ENCODE data around the gene KANSL1. TPM values are rescaled to one million over a fixed set of nuclear protein-coding genes. Genes with fewer than 3 reads are reported as not detected.

KANSL1 gene
- total and polyA plus RNA-seq, 2 experiments from 2014 or later: 49.0 to 206 TPM

DNA sequence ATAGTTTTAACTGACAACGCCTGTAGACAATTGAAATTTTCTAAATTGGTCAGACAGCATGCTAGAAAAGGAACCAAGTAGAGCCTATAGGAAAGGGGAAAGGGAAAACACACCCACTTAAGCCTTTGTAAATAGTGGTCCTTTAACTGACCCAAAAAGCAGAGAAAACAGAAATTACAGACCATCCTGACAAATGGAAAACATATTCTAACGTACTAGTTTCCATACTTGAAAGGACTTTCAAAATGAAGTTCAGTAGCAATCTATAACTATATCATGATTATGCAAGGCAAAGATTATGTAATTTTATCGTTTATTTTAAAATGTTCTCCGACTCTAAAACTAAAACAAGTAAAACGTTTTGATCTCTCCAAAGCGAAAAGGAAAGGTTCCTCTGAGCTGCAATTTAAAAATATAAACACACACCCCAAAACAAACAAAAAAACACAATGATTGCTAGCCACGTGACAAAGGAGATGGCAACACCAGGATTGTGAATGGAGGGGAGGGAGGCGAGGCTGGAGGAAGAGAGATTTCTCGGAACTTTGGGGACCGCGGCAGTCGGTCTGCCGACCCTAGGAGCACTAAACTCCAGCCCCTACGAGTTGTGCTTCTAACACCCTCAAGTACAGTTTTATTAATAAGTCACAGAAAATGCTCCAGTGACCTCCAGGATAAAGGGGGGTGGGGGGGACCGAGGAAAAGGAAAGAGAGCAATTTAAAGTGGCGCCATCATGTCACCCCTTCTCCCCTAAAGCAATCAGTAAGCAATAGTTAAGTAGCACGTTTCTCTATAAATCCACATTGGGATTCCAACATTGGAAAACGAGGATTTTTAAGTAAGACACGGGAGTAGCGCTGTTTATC lies 1.7 kb downstream of the KANSL1 start:
- no peaks in the 10 kb centered on the region for H3K36me3 ChIP-seq (ENCODE audit: insufficient read depth)
- ATAC-seq: peak; percentile 6
- peak overlapping the region; percentile 99 for H3K27ac ChIP-seq (ENCODE audit: low read depth)
- no peak overlapping the region for H2AFZ ChIP-seq
- peak; percentile 91 for DNase-seq (ENCODE audit: low spot score)
- no peaks in the 10 kb centered on the region for H3K9me3 Mint-ChIP-seq
- H3F3A ChIP-seq (replicated peaks; ENCODE audit: low read depth): 0 out of 2 replicates have a peak, but pooled peaks cover 10% of the 10 kb centered on the region
- H3K4me1 Mint-ChIP-seq: peaks cover 49% of the 10 kb centered on the region
- H3K27me3 Mint-ChIP-seq (ENCODE audit: insufficient read depth, low read depth, poor library complexity): peaks cover 16% of the 10 kb centered on the region
- TF ChIP-seq EZH2 (IDR thresholded peaks at IDR 0.05; ENCODE audit: low read depth, unreplicated experiment): no peak
- TF ChIP-seq JUNB (IDR thresholded peaks at IDR 0.05; ENCODE audit: unreplicated experiment): no peak
- TF ChIP-seq, protein P1, sequence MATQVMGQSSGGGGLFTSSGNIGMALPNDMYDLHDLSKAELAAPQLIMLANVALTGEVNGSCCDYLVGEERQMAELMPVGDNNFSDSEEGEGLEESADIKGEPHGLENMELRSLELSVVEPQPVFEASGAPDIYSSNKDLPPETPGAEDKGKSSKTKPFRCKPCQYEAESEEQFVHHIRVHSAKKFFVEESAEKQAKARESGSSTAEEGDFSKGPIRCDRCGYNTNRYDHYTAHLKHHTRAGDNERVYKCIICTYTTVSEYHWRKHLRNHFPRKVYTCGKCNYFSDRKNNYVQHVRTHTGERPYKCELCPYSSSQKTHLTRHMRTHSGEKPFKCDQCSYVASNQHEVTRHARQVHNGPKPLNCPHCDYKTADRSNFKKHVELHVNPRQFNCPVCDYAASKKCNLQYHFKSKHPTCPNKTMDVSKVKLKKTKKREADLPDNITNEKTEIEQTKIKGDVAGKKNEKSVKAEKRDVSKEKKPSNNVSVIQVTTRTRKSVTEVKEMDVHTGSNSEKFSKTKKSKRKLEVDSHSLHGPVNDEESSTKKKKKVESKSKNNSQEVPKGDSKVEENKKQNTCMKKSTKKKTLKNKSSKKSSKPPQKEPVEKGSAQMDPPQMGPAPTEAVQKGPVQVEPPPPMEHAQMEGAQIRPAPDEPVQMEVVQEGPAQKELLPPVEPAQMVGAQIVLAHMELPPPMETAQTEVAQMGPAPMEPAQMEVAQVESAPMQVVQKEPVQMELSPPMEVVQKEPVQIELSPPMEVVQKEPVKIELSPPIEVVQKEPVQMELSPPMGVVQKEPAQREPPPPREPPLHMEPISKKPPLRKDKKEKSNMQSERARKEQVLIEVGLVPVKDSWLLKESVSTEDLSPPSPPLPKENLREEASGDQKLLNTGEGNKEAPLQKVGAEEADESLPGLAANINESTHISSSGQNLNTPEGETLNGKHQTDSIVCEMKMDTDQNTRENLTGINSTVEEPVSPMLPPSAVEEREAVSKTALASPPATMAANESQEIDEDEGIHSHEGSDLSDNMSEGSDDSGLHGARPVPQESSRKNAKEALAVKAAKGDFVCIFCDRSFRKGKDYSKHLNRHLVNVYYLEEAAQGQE (IDR thresholded peaks at IDR 0.05; ENCODE audit: unreplicated experiment): no peak
- TF ChIP-seq ZNF331 (CRISPR knock-in tag; IDR thresholded peaks at IDR 0.05; ENCODE audit: low read depth): no peak
- TF ChIP-seq, protein P2, sequence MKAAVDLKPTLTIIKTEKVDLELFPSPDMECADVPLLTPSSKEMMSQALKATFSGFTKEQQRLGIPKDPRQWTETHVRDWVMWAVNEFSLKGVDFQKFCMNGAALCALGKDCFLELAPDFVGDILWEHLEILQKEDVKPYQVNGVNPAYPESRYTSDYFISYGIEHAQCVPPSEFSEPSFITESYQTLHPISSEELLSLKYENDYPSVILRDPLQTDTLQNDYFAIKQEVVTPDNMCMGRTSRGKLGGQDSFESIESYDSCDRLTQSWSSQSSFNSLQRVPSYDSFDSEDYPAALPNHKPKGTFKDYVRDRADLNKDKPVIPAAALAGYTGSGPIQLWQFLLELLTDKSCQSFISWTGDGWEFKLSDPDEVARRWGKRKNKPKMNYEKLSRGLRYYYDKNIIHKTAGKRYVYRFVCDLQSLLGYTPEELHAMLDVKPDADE (IDR thresholded peaks at IDR 0.05): no peak
- TF ChIP-seq, protein P3, sequence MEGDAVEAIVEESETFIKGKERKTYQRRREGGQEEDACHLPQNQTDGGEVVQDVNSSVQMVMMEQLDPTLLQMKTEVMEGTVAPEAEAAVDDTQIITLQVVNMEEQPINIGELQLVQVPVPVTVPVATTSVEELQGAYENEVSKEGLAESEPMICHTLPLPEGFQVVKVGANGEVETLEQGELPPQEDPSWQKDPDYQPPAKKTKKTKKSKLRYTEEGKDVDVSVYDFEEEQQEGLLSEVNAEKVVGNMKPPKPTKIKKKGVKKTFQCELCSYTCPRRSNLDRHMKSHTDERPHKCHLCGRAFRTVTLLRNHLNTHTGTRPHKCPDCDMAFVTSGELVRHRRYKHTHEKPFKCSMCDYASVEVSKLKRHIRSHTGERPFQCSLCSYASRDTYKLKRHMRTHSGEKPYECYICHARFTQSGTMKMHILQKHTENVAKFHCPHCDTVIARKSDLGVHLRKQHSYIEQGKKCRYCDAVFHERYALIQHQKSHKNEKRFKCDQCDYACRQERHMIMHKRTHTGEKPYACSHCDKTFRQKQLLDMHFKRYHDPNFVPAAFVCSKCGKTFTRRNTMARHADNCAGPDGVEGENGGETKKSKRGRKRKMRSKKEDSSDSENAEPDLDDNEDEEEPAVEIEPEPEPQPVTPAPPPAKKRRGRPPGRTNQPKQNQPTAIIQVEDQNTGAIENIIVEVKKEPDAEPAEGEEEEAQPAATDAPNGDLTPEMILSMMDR (conservative IDR thresholded peaks at IDR 0.05; ENCODE audit: low read depth in 2 of 2): 0 out of 4 replicates have a peak, but pooled peaks of 1 of the 2 experiments have one; percentile 4
- TF ChIP-seq, protein P4, sequence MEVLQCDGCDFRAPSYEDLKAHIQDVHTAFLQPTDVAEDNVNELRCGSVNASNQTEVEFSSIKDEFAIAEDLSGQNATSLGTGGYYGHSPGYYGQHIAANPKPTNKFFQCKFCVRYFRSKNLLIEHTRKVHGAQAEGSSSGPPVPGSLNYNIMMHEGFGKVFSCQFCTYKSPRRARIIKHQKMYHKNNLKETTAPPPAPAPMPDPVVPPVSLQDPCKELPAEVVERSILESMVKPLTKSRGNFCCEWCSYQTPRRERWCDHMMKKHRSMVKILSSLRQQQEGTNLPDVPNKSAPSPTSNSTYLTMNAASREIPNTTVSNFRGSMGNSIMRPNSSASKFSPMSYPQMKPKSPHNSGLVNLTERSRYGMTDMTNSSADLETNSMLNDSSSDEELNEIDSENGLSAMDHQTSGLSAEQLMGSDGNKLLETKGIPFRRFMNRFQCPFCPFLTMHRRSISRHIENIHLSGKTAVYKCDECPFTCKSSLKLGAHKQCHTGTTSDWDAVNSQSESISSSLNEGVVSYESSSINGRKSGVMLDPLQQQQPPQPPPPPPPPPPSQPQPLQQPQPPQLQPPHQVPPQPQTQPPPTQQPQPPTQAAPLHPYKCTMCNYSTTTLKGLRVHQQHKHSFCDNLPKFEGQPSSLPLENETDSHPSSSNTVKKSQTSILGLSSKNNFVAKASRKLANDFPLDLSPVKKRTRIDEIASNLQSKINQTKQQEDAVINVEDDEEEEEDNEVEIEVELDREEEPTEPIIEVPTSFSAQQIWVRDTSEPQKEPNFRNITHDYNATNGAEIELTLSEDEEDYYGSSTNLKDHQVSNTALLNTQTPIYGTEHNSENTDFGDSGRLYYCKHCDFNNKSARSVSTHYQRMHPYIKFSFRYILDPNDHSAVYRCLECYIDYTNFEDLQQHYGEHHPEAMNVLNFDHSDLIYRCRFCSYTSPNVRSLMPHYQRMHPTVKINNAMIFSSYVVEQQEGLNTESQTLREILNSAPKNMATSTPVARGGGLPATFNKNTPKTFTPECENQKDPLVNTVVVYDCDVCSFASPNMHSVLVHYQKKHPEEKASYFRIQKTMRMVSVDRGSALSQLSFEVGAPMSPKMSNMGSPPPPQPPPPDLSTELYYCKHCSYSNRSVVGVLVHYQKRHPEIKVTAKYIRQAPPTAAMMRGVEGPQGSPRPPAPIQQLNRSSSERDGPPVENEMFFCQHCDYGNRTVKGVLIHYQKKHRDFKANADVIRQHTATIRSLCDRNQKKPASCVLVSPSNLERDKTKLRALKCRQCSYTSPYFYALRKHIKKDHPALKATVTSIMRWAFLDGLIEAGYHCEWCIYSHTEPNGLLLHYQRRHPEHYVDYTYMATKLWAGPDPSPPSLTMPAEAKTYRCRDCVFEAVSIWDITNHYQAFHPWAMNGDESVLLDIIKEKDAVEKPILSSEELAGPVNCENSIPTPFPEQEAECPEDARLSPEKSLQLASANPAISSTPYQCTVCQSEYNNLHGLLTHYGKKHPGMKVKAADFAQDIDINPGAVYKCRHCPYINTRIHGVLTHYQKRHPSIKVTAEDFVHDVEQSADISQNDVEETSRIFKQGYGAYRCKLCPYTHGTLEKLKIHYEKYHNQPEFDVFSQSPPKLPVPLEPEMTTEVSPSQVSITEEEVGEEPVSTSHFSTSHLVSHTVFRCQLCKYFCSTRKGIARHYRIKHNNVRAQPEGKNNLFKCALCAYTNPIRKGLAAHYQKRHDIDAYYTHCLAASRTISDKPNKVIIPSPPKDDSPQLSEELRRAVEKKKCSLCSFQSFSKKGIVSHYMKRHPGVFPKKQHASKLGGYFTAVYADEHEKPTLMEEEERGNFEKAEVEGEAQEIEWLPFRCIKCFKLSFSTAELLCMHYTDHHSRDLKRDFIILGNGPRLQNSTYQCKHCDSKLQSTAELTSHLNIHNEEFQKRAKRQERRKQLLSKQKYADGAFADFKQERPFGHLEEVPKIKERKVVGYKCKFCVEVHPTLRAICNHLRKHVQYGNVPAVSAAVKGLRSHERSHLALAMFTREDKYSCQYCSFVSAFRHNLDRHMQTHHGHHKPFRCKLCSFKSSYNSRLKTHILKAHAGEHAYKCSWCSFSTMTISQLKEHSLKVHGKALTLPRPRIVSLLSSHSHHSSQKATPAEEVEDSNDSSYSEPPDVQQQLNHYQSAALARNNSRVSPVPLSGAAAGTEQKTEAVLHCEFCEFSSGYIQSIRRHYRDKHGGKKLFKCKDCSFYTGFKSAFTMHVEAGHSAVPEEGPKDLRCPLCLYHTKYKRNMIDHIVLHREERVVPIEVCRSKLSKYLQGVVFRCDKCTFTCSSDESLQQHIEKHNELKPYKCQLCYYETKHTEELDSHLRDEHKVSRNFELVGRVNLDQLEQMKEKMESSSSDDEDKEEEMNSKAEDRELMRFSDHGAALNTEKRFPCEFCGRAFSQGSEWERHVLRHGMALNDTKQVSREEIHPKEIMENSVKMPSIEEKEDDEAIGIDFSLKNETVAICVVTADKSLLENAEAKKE (CRISPR knock-in tag; IDR thresholded peaks at IDR 0.05): no peak
- peak; percentile 47; the same call in 1 of the 2 replicates for TF ChIP-seq POLR2AphosphoS5 (IDR thresholded peaks at IDR 0.05; ENCODE audit: low read depth)
- TF ChIP-seq CREB1 (CRISPR knock-in tag; IDR thresholded peaks at IDR 0.05; ENCODE audit: low read depth): no peak
- no peak for TF ChIP-seq NANOG (IDR thresholded peaks at IDR 0.05; ENCODE audit: borderline replicate concordance)
- TF ChIP-seq EZH2phosphoT487 (IDR thresholded peaks at IDR 0.05; ENCODE audit: unreplicated experiment): no peak
- no peak for TF ChIP-seq STAT1 (IDR thresholded peaks at IDR 0.05; ENCODE audit: unreplicated experiment)
- TF ChIP-seq ZNF114 (CRISPR knock-in tag; IDR thresholded peaks at IDR 0.05): no peak
- peak overlapping the region; percentile 96 for H3K4me3 Mint-ChIP-seq
- peaks cover 44% of the 10 kb centered on the region for H4K20me1 ChIP-seq (replicated peaks; ENCODE audit: insufficient read depth)
- H3K27ac Mint-ChIP-seq: peak overlapping the region; percentile 99
- H3K36me3 Mint-ChIP-seq (ENCODE audit: low read depth): peaks cover 29% of the 10 kb centered on the region
- no peaks in the 10 kb centered on the region for H3K9me2 ChIP-seq (ENCODE audit: insufficient read depth)
- H3K4me1 ChIP-seq (ENCODE audit: insufficient read depth): peaks cover 53% of the 10 kb centered on the region
- peak overlapping the region; percentile 75 for H3K4me2 ChIP-seq
- H3K4me3 ChIP-seq: peak overlapping the region; percentile 54
- no peaks in the 10 kb centered on the region for H3K27me3 ChIP-seq (ENCODE audit: insufficient read depth)
- peaks cover 85% of the 10 kb centered on the region for H3K79me2 ChIP-seq (replicated peaks; ENCODE audit: insufficient read depth)
